Measurements from ENCODE around the gene NCAPG. TPM values are rescaled to one million over a fixed set of nuclear protein-coding genes. Genes with fewer than 3 reads are reported as not detected.

The NCAPG gene
- total RNA-seq, 4 donors from 2014 or later: 0.17 to 0.98 (median 0.71) TPM; not detected in 1

DNA sequence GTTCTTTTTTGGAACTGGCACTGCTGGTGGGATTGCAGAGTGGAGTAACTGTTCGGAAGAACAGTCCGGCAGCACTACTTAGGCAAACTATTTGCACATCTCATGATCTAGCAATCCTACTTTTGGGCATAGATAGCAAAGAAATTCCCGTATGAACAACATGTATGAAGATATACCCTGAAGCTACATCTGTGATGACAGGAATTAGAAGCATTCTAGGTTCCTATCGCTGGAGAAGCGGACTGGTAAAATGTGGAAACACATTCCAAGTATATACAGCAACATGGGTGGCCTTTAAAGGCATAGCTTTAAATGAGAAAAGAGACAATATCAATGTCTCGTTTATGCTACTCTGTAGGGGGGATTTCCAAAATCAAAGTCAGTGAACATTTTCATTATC lies 3.3 kb upstream of the NCAPG start:
- H3K4me3 ChIP-seq: peak overlapping the region; percentile 26 to 86 (median 52)
- H3K27ac ChIP-seq (replicated peaks in 1 of 4): peak overlapping the region; percentile 18 to 97 (median 39)
- intact Hi-C loops (cut with DNase I): no loop called here
- peaks cover 37 to 54% (median 48%) of the 10 kb centered on the region in 4 donors for H3K4me1 ChIP-seq
- TF ChIP-seq POLR2A (IDR thresholded peaks at IDR 0.05; ENCODE audit: low read depth): no peak
- TF ChIP-seq POLR2AphosphoS5 (IDR thresholded peaks at IDR 0.05): no peak
- TF ChIP-seq, protein P1, sequence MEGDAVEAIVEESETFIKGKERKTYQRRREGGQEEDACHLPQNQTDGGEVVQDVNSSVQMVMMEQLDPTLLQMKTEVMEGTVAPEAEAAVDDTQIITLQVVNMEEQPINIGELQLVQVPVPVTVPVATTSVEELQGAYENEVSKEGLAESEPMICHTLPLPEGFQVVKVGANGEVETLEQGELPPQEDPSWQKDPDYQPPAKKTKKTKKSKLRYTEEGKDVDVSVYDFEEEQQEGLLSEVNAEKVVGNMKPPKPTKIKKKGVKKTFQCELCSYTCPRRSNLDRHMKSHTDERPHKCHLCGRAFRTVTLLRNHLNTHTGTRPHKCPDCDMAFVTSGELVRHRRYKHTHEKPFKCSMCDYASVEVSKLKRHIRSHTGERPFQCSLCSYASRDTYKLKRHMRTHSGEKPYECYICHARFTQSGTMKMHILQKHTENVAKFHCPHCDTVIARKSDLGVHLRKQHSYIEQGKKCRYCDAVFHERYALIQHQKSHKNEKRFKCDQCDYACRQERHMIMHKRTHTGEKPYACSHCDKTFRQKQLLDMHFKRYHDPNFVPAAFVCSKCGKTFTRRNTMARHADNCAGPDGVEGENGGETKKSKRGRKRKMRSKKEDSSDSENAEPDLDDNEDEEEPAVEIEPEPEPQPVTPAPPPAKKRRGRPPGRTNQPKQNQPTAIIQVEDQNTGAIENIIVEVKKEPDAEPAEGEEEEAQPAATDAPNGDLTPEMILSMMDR (IDR thresholded peaks at IDR 0.05): no peak
- no peak for TF ChIP-seq EP300 (IDR thresholded peaks at IDR 0.05)
- DNase-seq (ENCODE audit: extremely low spot score): no peak
- H3K9me3 ChIP-seq: no peaks in the 10 kb centered on the region
- H3K27me3 ChIP-seq: no peaks in the 10 kb centered on the region
- peaks cover 19 to 25% (median 21%) of the 10 kb centered on the region in 4 donors for H3K36me3 ChIP-seq
- 25% methylated on average over 6 of the region's 6 CpGs for WGBS

DNA sequence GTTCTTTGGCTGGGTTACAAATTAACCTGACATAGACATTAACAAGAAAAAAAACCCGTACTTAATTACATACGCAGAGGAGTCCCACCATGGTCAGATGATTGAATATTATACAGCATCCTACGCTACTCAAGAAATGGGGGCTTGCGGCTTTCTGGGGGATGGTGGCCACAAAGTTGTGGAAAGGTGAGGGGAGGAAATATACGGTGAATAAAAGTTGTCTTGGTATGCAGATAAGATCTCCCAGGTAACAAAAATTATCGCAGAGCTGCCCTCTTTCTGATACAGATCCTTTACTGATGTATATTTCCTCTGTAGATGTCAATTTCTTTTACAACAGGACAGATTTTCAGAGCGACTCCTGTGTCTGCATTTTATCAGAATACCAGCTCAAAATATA lies 1.1 kb upstream of the NCAPG start:
- Histone ChIP-seq H3K9me3 (no peaks in the 10 kb centered on the region), H3K36me3 (peaks cover 0 to 3% (median 0%) of the 10 kb centered on the region in 4 donors), H3K4me1 (peaks cover 37 to 54% (median 48%) of the 10 kb centered on the region in 4 donors), H3K4me3 (peak overlapping the region; percentile 72 to 91 (median 80)), H3K27ac (replicated peaks in 1 of 4) (peak overlapping the region; percentile 94 to 98 (median 97)), H3K27me3 (no peaks in the 10 kb centered on the region)
- intact Hi-C loops (cut with DNase I): loop anchor here (5.0 kb wide), 3 partner anchors 192 to 232 kb away; partner anchors contain the start of genes LAP3 and LCORL
- 5% methylated on average over 7 of the region's 7 CpGs for WGBS
- TF ChIP-seq, protein P1 (IDR thresholded peaks at IDR 0.05): no peak
- TF ChIP-seq POLR2AphosphoS5 (IDR thresholded peaks at IDR 0.05): no peak
- no peak for TF ChIP-seq POLR2A (IDR thresholded peaks at IDR 0.05; ENCODE audit: low read depth)
- no peak for TF ChIP-seq EP300 (IDR thresholded peaks at IDR 0.05)
- DNase-seq (ENCODE audit: extremely low spot score): no peak

DNA sequence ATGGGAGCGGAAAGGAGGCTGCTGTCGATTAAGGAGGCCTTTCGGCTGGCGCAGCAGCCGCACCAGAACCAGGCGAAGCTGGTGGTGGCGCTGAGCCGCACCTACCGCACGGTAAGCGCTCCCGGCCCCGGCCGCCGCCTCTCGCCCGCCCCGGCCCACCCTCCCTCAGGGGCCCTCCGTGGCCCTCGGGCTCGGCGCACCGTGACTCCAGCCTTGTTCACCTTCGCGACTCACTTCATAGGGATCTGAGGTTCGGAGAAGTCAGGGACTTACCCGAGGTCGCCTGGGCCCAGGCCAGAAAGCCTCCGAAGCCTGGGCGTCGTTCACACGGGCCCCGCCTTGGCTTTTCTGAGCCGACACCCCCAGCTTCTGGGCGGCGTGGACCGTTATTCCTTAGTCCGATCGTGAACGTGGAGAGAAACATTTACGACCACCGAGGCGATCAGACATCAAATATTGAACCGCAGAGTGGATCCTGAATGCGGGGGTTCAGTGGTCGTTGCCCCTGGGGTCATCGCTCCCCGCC lies 362 bp downstream of the NCAPG start:
- intact Hi-C loops (cut with DNase I): loop anchor here (5.0 kb wide), 3 partner anchors 194 to 234 kb away; partner anchors contain the start of genes LAP3 and LCORL
- H3K27ac ChIP-seq (replicated peaks in 1 of 4): peak overlapping the region in 3 of 4 donors; percentile 97 to 98 (median 97)
- H3K4me1 ChIP-seq: peaks cover 37 to 48% (median 44%) of the 10 kb centered on the region in 4 donors
- DNase-seq (ENCODE audit: extremely low spot score): no peak
- TF ChIP-seq, protein P1 (IDR thresholded peaks at IDR 0.05): no peak
- TF ChIP-seq EP300 (IDR thresholded peaks at IDR 0.05) (no peak), POLR2A (IDR thresholded peaks at IDR 0.05; ENCODE audit: low read depth) (no peak), POLR2AphosphoS5 (IDR thresholded peaks at IDR 0.05) (no peak)
- no peaks in the 10 kb centered on the region for H3K9me3 ChIP-seq
- 0% methylated on average over 8 of the region's 48 CpGs for WGBS
- no peaks in the 10 kb centered on the region for H3K36me3 ChIP-seq
- peak overlapping the region; percentile 72 to 91 (median 80) for H3K4me3 ChIP-seq
- H3K27me3 ChIP-seq: no peaks in the 10 kb centered on the region

DNA sequence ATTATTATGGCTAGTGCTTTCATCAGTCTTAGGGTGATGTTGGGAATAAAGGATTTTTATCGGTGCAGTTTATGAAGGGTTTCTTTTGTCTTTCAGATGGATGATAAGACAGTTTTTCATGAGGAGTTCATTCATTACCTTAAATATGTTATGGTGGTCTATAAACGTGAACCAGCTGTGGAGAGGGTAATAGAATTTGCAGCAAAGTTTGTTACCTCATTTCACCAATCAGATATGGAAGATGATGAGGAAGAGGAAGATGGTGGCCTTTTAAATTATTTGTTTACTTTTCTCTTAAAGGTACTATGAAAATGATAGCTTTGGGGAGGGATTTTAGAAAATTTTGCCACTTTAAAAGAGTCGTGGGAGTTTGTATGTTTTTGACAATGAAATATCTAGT lies 1.3 kb downstream of the NCAPG start:
- no peak for DNase-seq (ENCODE audit: extremely low spot score)
- 14% methylated on average over 3 of the region's 3 CpGs for WGBS
- Histone ChIP-seq H3K27me3 (no peaks in the 10 kb centered on the region), H3K9me3 (no peaks in the 10 kb centered on the region), H3K4me1 (peaks cover 30 to 38% (median 35%) of the 10 kb centered on the region in 4 donors), H3K4me3 (no peak overlapping the region), H3K36me3 (no peaks in the 10 kb centered on the region), H3K27ac (replicated peaks in 1 of 4) (no peak overlapping the region)
- intact Hi-C loops (cut with DNase I): loop anchor here (5.0 kb wide), 3 partner anchors 195 to 235 kb away; partner anchors contain the start of genes LAP3 and LCORL
- TF ChIP-seq, protein P1 (IDR thresholded peaks at IDR 0.05): no peak
- TF ChIP-seq EP300 (IDR thresholded peaks at IDR 0.05): no peak
- no peak for TF ChIP-seq POLR2AphosphoS5 (IDR thresholded peaks at IDR 0.05)
- no peak for TF ChIP-seq POLR2A (IDR thresholded peaks at IDR 0.05; ENCODE audit: low read depth)
